Measurements from ENCODE around the gene SULT4A1.
"Not testable (repeated sequence)": the region's sequence is repeated elsewhere in the genome, so short reads cannot be mapped to it uniquely, and the experiment has no call there.

The SULT4A1 gene

DNA sequence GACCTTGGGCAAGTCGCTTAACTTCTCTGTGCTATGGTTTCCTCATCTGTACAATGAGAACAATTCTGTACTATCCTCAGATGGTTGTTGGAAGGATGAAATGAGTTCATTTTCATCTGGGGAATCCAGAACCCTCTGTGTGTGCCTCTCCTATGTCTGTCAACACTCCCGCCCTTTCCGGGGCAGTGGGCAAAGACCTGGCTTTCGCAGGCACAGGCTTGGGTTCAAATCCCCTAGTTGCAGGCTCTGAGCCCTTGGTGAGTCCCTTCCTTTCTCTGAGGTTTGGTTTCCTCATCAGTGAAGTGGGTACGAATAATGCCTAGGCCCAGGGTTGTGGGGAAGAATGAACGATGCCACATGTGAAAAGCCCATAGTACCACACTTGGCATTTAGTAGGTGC is 23.5 kb upstream of the SULT4A1 start:
- DNase-seq: no peak

DNA sequence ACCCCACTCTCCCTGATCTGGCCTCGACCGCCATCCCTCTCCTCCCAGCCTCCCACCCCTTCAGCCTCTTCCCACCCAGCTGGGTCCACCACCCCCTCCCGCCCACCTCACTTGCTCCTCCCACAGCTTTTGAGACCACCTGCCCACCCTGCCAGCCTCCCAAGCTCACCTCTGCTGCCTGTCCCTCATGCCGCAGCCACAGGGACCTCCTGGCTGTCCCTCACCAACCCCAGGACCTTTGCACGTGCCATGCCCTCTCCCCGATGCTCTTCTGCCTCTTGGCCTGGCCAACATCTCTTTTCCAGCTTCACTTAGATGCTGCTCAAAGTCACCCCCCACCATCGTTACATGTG is 23.0 kb upstream of the SULT4A1 start:
- no peak for DNase-seq

DNA sequence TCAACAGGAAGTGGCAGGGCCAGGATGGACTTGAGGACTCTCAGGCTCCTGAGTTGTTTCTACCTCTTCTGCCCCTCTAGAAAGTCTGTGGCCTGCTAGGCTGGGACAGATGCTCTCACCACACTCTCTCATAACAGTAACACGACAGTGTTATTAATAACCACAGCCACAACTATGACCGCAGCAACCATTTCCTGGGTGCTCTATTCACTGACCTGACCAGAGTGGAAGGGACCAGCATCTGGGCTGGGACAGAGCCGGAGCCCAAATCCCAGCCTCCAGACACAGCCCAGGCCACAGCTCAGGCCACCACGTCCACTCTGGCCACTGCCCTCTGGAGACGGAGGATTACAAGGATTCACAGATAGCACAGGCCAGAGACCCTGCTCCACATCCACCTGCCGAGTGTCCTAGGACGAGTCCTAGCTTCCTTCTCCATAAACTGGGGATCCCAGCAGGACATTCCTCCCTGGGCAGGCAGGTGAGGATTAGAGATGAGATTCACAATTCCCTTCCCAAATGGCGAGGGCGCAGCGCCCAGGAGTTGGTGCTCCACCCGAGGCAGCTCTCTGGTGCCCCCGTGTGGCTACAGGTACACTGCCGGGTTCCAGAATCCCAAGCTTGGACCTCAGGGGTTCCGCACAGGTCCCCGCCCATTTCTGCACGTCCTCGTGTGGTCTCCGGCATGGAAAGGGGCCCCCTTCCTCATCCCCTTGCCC is 22.4 kb upstream of the SULT4A1 start:
- peak; percentile 41 for DNase-seq

DNA sequence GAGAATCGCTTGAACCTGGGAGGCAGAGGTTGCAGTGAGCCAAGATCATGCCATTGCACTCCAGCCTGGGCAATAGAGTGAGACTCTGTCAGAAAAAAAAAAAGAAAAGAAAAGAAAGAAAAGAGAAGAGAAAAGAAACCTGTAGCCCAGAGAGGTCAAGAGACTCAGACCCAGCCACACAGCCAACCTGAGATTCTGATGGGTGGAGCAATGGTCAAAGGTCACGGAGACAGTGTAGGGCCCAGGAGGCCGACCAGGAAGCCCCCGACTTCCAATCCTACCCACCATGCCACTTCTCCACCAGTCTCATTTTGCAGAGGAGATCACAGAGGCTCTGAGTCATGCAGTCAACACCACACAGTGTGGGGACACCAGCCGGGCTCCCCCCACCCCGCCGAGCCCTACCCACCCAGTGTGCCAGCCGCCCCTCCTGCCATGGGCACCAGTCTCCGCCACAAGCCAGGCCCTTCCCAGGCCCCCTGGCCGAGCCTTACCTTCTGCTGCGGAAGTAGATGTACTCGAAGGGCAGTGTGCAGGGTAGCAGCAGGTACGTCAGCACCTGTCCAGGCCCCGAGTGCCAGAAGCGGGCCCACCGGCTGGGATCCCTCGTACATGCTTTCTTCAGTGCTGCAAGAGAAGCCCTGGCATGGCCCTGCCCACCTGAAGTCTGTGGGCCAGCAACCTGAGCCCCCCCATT is 21.6 kb upstream of the SULT4A1 start:
- no peak for DNase-seq

DNA sequence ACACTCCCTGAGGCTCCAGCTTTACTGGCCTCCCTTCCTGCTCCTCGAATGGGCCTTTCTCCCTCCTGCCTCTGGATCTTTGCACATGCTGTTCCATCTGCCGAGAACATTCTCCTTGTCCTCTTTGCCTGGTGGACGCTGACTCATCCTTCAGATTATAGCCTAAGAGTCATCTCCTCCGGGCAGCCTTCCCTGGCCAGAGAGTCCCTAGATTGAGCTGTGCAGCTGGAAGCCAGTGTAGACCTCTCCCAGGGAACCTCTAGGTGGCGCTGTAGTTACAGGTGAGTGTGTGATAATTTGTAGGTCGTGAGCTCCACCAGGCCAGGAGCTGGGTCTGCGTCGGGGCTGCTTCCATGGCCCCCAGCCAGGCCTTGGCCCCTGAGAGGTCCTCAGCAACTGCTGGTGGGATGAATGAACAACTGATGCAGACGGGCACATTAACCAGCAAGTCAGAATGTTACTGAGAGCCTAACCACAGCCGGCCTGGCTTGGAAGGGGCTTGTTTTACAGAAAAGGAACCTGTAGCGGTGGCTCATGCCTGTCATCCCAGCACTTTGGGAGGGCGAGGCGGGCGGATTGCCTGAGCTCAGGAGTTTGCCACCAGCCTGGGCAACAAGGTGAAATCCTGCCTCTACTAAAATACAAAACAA is 20.8 kb upstream of the SULT4A1 start:
- DNase-seq: peak; percentile 75

DNA sequence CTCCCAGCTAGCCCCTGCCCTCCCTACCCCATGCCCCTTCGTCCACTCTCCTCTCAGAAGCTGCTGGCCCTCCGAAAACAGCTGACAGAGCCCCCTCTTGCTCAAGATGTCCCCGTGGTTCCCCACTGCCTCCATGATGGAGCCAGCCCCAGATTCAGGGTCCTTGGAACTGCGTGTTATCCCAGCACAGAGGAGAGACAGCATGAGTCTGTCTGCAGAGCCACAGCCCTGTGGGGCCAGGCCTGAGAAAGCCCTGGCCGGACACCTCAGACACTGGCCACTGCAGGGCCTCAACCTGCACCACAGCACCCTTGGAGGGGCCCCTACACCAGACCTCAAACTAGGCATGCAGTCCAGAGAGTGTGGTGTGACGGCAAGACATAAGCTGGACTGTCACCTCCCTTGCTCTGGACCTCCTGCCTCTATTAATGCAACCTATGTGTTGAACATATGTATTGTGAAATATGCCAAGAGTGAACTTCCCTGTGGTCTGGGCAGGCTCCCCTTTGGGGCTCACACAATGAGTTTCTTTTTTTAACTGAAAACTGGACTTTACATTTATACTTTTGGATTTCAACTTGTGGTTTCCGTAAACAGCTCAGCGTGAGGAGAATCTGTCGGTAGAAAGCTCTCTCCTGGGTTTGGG is 19.9 kb upstream of the SULT4A1 start:
- DNase-seq: no peak

DNA sequence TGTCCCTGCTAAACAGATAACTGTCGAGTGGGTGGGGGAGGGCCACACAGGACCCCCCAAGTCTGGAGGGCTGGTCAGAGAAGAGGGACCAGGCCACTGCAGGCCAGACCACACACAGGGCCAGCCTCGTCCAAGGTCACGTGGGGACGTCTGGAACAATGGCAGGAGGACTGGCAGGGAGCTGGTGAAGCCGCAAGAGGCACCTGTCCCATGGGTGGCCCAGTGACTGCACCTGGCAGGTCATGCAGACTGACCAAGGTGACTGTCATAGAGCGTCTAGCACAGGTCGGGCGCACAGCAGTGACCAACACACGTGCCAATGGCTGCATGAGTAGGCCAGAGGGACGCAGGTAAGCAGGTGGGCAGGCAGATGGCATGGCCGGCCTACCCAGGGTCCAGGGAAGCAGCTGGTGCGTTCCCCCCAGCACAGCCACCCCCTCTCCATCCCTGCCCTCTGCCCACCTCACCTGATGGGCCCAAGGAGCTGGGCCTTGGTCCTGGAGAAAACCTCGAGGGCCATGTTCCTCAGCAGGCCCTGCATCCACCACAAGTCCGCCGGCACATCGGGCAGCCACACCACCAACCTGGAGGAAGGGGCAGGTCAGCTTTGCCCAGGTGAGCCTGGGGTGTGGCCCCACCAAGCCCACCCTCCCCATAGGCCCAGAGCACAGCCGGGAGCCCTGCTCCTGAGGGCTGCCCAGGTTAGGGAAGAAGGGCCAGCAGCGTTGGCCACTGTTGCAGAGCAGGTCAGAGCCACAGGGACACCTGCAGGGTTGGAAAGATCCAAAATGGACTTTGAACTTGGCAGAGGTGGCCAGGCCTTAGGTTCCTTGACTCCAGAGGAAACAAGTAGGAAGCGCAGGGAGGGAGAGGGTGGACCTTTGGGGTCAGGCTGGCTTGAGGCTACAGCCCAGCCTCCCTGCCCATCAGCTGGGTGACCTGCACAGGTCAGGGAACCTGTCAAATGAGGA is 19.1 kb upstream of the SULT4A1 start:
- no peak for DNase-seq

DNA sequence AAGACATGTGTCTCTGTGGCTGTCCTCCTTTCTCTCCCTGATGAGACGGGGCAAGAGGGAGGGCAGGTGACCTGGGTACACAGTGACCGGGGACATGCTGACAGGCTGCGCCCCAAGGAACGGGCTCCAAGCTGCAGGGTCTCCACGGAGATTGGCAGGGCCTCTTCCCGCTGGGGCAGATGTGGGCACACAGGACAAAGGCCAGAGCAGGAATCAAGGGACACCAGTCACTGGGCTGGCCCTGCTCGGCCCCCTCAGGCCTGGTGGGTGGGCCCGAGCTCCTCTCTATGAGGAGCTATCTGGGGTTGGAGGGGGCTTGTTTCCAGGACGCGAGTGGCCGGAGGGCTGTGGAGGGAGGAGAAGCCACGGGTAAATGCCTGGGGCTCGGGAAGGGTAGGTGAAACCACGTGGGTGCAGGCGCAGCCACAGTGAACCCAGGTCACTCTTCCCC is 18.3 kb upstream of the SULT4A1 start:
- DNase-seq: no peak

DNA sequence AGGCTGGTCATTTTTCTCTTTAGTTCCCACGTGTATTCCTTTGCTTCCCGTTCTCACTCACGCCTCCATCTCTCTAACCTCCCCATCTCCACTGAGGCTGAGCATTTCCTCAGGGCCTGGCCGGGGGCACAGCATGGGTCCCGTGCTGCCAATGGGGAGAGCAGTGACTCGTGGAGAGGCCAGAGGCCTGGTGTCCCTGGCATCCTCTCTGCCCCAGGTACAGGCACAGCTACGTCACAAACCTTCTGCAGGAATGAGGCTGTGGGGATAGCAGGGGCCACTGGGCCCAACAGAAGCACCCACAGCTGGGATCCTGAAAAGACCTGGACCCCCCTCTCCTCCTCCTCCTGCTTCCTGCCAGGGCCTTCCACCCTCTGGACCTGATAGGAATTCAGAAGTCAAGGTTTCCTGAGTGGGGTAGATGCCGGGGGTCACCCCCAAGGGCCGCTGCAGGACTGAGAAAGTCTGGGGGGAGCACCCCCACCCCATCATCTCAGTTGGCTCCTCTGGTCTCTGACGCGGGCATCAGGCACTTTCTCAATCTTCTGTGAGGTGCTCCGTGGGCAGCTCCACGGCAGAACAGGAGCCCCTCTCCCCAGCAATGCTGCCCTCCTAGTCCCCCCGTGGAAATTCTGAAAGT is 17.7 kb upstream of the SULT4A1 start:
- no peak for DNase-seq

DNA sequence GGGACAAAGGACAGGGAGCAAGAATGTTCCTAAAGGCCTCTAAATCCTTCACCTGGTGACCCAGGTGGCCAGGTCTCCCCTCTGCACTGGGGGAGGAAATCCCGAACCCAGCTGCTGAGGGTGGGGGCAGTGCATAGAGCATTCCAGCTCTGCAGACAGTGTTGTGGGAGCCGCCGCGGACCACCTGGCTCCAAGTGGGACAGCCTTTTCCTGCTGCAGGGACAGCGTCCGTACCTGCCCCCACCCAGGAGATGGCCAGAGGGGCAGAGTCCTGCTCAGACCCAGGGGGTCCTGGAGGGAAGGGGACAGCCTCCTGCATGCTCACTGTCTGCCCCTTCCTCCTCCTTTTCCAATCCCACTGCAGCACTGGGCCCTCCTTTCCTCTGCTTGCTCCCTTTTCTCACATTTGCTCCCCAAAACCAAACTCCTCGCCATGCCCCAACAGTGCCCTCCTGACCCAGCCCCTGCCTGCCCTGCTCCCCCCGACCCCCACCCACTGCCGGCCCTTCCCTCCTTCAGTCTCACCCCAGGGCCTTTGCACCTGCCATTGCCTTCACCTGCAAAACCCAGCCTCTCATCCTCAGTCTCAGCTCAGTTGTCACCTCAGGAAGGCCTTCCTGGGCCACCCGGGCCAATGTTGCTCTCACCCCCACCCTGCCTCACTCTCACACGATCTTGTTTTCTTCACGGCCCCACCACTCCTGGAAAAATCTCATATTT is 16.7 kb upstream of the SULT4A1 start:
- no peak for DNase-seq

DNA sequence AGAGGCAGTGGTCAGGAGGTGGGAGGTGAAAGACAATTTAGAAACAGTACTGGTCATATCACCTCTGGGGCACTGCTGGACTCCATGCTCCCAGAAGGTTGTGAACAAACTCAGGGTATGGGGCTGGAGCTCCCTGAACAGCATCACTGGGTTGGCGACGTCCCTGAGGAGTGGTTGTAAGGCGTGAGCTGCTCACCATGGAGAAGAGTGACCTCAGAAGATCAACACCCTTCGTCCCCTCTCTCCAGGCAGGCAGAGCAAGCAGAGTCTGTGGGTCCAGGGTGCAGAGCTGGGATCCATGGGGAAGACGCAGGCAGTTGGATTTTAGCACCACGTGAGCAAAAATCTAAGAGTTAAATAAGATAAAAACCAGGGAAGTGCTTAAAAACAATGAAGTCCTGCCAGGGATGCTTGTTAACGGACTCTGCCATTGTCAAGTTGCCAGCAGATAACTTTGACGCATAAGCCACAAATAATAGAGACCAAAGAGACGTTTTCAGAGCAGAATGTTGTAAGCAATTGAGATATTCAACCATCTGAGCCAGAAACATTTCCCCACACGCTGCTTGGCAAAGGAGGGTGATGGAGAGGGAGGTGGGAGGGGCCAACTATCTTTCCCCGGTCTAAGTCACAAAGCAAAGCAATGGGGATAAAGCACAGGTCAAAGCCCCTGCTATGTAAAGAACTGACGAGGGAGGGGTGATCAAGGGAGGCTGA is 15.9 kb upstream of the SULT4A1 start:
- DNase-seq: no peak

DNA sequence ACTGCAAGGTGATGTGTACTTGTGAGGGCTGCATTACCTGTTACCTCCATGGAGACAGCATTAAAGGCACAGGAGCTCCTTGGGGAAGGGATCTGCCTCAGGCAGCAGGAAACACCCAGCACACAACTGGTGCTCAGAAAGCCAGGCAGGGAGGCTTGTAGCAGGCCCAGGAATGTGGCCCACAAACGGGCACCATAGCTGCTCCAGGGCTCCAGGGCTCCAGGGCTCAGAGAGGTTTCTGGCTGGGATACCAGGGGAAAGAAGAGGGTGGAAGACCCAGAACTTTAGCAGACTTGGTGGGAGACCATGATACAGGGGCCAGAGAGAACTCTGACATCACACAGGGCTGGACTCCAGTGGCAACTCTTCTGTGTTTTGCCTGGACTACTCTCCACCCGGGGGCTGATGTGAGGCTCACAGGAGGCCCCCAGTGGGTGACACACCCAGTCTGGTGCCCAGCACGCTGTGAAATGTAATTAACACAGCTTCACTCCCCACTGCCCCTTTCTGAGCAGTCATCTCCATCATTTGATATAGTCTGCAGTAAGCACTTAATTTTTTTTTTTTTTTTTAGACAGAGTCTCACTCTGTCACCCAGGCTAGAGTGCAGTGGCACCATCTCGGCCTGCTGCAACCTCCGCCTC is 14.7 kb upstream of the SULT4A1 start:
- no peak for DNase-seq

DNA sequence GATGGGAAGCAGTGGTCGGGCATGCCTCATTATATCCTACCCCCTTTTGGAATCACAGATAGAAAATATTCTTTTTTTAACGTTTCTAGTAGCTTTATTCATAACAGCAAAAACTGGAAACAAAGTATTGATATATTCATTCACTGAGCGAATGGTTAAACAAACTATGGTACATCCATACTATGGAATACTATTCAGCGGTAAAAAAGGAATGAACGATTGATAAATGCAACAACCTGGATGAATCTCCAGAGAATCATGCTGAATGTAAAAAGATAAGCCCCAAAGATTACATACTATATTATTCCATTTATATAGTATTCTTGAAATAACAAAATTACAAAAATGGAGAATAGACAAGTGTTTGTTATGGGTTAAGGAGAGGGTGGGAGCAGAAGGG is 7.5 kb upstream of the SULT4A1 start:
- DNase-seq: no peak

DNA sequence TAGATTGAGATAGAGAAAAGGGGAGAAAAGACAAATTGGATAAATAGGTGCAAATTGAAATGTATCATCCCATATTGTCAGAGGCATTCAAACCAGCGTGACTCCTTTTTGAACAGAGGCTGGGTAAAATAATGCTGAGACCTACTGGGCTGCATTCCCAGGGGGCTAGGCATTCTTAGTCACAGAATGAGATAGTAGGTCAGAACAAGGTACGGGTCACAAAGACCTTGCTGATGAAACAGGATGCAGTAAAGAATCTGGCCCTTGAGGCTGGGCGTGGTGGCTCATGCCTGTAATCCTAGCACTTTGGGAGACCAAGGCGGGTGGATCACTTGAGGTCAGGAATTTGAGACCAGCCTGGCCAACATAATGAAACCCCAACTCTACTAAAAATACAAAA is 6.7 kb upstream of the SULT4A1 start:
- DNase-seq: not testable (repeated sequence)

DNA sequence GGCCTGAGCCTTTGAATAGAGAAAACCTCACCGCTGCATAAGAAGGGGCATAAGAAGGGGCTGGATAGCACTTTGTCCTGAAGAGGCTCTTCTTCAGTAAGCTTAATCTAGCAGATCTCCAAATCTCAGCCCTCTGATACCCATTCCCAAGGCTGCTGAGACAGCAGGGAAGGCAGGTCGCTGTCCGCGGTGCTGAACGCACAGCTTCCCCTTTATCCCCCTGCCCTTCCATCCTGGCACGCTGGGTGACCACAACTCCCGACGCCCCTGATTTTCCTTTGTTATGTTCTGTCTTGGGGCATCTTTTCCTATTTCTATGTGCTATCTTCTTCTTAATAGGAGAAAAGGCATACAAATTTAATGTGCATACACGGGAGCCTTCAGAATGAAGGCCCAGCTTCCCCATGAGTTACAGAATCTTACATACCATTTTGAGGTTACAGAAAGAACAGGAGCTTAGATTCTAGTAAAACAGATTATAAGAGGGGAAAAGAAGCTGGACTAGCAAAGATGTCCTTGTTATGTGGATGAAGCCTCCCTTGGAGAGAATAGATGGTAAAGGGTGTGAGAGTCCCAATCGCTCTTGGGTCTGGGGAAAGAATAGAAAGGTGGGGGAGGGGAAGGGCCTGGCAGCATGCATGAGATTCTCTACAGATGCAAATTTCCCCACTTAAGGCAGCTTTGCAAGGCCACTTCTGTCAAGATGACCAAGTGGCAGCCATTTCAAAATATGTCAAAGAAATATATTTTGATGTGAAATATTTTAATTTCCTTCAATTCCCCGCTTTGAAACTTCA is 5.7 kb upstream of the SULT4A1 start:
- no peak for DNase-seq

DNA sequence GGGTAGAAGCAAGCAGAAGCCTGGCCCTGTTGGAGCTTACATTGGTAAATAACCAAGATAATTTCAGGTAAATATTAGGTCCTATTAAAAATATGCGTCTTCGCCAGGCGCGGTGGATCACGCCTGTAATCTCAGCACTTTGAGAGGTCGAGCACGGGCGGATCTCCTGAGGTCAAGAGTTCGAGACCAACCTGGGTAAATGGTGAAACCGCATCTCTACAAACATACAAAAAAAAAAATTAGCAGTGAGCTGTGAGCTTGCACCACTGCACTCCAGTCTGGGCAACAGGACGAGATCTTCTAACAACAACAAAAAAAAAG is 529 bp upstream of the SULT4A1 start:
- DNase-seq: no peak

DNA sequence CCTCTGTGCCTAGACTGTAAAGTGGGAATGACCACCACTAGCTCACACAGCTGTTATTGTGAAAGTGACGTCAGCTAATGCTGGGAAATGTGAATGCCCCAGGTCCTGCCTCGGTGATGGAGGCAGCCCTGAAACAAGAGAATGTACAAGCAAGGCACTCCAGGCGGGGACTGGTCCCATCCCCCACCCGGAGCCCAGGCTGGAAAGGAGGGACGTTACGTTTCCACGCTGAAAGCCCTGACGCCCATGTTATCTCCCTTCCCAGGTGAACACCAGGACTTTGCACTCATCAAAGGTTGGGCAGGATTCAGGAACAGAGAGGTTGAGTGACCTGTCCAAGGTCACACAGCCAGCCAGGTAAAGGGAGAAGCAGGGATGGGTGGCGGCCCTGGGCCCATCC is 784 bp downstream of the SULT4A1 start:
- no peak for DNase-seq

DNA sequence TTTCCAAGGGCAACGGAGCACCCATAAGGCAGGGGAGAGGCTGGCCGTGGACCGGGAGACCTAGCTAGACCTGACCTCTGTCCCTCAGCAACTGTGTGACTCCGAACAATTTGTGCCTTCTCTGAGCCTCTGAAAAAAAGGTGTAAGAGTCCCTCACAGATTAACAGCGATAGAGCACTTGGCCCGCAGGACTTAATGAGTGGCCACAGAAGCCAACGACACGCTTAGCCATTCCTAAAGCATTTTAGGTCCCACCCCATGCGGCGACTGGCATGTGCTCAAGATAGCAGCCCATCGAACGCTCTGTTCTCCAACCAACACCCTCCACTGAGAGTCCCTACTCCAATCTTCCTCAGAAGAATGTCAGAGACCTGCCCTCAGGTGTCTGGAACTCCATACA is 1.5 kb downstream of the SULT4A1 start:
- no peak for DNase-seq

DNA sequence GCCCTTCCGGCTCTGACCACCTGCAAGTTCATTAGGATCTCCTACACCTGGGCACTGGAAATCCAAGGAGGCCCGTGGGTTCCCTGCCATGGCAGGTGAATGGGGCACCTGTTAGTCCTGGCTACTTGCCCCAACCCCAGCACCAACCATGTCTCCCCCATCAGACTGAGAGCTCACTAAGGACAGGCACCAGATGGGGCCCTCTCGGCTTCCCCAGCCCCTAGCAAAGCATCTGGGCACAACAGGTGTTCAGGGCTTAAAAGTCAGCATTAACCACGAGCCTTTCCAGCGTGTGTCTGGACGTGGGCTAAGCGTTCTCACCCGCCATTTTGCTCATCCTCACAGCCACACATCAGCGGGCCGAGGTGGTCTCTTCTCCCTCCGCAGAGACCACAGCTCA is 2.2 kb downstream of the SULT4A1 start:
- no peak for DNase-seq
